HG03196 (cell line): Measurements from ENCODE around the gene RABGGTB.
"Not testable (repeated sequence)": the region's sequence is repeated elsewhere in the genome, so short reads cannot be mapped to it uniquely, and the experiment has no call there.

ENCODE experiments used
- ATAC-seq: cut with Tn5 transposase; IDR thresholded peaks from one replicate; pipeline ENCODE4 v1.9.1; 2021; ENCODE audit not compliant: unreplicated experiment

Gene RABGGTB

DNA sequence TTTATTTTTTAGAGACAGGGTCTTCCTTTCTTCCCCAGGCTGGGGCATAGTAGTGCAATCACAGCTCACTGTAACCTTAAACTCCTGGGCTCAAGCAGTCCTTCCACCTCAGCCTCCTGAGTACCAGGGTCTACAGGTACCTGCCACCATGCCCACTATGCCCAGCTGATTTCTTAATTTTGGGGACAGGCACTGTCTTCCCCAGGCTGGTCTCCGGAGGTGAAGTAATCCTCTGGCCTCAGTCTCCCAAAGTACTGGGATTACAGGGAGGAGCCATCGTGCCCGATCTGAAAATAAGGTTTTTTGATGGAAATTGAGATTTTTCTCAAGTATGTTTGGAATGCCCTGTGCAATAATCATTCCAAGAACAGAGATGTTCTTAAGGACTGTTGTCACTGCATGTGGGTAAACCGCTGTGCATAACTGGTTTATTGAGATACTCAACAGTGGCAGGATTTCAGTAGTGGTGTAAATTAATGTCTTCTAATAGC, 9.7 kb downstream of the RABGGTB start:
- no peak for ATAC-seq

DNA sequence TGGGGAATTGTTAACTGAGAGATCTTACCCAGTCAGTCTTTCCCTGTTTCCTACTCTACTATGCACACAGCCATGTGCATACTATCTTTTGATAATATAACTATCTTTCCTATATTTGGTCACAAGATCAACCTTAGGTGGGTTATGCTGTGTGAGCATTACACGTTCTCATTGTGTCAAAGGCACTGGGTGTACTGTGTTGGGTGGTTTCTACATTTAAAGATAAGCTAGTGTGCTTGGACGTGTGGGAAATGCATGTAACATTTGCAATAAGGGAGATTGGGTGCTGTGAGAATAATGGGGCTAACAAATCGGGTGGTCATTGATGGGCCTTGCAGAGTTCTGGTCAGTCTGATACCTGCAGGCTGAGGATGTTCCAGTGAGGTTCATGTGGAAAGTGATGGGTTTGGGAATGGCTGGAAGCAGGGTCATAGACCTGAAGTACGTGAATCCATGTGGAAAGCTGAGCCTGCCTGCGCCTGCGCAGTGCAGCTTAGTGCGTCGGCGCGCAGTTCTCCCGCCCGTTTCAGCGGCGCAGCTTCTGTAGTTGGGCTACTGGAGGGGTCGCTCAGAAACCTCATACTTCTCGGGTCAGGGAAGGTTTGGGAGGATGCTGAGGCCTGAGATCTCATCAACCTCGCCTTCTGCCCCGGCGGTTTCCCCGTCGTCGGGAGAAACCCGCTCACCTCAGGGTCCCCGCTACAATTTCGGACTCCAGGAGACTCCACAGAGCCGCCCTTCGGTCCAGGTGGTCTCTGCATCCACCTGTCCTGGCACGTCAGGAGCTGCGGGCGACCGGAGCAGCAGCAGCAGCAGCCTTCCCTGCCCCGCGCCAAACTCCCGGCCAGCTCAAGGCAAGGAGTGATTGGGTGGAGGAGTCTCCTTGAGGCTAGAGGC, 10.6 kb downstream of the RABGGTB start, which contains the start of gene MSH4:
Gene MSH4, plus strand, starts transcription at position 507 of the 897 bp plus-strand sequence. Its CDS starts 104 bp downstream, at position 611.
- no peak for ATAC-seq

DNA sequence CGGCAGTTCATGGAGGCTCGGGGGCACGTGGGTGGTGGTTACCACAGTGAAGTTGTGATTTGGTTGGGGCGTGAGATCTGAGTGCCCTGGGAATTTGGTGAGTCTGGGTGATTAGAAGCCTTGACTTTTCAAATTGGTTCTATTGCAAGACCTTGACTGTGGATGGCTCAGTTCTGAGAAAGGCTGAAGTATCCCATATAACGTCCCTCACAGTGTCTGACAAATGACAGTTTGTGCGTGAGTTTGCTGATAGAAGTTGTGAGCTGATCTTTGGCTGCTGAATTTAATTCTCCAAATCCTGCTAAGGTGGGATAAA, 11.2 kb downstream of the RABGGTB start:
- no peak for ATAC-seq

DNA sequence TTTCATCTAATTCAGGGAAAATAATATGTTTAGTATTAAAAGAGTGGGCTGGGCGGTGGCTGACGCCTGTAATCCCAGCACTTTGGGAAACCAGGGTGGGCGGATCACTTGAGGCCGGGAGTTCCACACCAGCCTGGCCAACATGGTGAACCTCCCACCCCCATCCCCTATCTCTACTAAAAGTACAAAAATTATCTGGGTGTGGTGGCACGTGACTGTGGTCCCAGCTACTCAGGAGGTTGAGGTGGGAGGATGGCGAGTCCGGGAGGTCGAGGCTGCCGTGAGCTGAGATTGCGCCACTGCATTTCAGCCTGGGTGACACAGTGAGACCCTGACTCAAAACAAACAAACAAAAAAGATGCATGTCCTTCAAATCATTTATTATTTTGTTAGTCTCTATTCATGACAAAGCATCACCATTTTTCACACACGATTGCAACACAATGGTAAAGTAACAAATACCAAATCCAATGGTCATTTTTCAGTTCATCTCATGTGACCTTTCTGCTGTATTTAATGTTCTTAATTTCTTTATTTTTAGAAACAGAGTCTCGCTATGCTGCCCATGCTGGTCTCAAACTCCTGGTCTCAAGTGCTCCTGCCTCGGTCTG, 11.7 kb downstream of the RABGGTB start:
- no peak for ATAC-seq

DNA sequence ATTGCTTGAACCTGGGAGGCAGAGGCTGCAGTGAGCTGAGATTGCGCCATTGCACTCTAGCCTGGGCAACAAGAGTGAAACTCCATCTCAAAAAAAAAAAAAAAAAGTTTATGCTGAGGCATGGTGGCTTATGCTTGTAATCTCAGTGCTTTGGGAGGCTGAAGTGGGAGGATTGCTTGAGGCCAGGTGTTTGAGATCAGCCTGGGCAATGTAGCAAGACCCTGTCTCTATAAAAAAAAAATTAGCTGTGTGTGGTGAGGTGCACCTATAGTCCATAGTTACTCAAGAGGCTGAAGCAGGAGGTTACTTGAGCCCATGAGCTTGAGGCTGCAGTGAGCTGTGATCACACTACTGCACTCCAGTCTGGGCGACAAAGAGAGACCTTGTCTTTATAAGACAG, 15.4 kb downstream of the RABGGTB start:
- ATAC-seq = not testable (repeated sequence)

DNA sequence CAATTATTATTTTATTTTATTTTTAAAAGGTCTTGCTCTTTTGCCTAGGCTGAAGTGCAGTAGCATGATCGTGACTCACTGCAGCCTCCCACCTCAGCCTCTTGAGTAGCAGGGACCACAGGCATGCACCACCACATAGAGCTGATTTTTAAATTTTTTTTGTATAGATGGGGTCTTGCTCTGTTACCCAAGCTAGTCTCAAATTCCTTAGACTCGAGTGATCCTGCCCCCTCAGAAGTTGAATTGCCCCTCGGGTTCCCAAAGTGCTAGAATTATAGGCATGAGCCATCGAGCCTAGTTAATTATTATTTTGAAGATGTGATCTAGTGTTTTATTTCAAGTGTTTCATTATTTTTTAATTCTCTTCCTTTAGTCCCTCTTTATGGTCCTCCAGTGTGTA, 22.9 kb downstream of the RABGGTB start:
- ATAC-seq = no peak

DNA sequence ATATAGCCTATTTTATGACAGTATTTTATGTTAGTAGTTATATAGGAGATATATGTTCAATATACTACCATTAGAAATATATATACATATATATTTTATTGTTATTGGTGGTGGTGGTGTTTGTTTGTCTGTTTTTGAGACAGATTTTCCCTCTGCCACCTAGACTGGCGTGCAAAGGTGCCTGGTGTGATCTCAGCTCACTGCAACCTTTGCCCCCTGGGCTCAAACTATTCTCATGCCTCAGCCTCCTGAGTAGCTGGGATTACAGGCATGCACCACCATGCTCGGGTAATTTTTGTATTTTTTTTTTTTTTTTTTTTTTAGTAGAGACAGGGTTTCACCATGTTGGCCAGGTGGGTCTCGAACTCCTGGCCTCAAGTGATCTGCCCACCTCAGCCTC, 24.1 kb downstream of the RABGGTB start:
- not testable (repeated sequence) for ATAC-seq

DNA sequence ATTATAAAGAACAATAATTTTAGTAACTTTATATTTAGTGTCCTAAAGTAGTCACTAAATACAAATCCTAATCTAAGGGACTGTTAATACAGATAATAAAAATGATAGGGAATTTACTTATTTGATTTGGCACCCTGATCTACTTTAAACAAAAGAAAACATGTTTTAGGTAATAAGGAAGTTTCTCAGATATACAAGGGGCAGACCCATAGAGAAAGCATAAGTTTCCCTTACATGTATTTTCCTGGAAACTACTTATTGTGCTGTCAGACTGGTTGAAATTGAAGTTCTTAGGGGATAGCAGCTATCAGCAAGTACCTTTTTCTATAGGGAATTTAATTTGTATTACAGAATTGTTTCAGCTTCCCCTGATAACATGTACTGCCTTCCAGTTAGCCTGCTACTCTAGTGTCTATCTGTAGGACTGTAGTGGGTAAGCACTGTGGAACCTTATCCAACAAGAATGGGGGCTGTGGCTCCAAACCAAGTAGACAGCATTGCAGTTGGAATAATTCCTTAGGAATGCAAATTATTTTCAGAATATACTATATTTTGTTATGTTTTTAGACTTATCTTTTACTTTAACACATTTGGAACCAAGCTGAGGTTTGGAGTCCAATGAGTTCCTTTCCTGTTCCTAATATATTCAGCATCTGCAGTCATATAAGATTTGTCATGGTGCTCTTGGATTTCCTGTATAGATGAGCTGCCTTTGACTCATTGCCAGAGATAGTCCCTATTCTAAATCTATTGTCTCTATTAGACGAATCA, 25.3 kb downstream of the RABGGTB start:
- no peak for ATAC-seq

DNA sequence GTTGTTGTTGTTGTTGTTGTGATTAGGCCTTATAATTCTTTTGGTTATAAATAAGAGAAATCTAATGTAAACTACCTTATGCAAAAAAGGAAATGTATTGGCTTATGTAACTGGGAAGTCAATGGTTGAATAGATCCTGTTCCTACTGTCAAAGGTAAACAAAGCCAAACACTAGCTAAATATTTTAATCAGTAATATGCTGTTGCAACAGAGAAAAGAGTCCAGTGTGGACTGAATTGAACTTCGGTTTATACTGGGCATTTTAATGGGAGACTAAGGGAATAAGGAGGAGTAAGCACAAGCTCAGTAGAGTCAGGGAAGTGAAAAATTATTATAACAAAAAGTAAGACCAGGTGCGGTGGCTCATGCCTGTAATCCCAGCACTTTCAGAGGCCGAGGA, 26.0 kb downstream of the RABGGTB start:
- no peak for ATAC-seq

DNA sequence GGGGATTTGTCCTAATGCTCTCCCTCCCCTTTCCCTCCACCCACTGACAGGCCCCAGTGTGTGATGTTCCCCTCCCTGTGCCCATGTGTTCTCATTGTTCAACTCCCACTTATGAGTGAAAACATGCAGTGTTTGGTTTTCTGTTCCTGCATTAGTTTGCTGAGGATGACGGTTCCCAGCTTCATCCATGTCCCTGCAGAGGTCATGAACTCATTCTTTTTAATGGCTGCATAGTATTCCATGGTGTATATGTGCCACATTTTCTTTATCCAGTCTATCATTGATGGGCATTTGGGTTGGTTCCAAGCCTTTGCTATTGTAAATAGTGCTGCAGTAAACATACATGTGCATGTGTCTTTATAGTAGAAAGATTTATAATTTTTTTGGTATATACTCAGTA, 37.5 kb downstream of the RABGGTB start:
- ATAC-seq = not testable (repeated sequence)

DNA sequence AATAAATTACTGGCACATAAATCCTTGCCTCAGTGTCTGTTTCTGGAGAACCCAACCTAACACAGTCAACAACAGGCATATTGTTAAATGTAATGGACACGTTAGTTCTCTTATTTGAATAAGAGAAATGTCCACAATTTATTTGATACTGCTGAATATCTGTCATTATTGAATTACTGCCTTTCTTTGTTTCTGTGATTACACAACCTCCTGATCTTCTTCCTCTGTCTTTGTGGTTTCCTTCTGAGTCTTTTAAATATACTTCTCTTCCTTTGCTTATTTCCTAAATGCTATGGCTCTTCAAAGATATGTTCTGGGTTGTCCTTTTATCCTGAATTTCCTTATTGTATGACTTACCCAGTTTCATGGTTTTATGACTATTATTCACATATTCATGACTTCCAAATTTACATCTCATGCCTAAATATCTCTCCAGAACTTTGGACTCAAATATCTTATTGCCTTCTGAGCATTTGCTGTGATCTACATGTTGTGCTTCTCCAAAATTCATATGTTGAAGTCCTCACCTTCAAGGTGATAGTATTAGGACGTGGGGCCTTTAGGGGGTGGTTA, 50.6 kb downstream of the RABGGTB start:
- ATAC-seq = no peak

DNA sequence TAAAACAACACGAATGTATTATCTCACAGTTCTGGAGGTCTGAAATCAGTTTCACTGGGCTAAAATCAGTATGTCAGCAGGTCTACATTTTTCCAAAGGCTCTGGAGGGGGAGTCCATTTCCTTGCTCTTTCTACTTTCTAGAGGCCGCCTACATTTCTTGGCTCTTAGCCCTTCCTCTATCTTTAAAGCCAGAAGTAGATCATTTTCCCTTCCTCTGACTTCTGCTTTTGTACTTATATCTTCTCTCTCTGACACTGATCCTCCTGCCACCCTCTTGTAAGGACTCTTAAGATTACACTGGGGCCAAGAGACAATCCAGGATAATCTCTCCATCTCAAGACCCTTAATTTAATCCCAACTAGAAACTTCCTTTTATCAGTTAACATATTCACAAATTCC, 52.0 kb downstream of the RABGGTB start:
- ATAC-seq = no peak

DNA sequence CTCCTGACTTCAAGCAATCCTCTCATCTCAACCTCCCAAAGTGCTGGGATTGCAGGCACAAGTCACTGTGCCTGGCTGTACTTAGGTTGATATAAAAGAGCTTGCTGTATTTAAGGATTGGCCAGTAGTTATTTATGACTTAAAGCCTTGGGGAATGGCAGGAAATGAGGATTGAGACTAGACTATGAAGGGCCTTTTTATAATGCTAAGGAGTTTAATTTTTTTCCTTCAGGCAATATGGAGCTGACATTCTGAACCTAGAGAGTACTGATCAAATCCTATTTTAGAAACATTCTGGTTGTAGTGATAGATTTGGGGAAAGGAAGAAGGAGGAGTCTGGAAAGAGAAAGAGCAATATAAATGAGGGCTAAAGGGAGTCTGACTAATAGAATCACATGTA, 55.4 kb downstream of the RABGGTB start:
- ATAC-seq = no peak
